Ishikawa (cell line): ENCODE results near the gene KRT35.

Experiments used
- EP300 ChIP-seq: IDR thresholded peaks from 2 replicates; pipeline ENCODE4 v1.6.1; 2012; ENCODE audit warnings: borderline replicate concordance
- TEAD4 ChIP-seq: IDR thresholded peaks from 2 replicates; pipeline ENCODE4 v1.6.1; 2012
- TF ChIP-seq, protein P1 (sequence below): IDR thresholded peaks from 2 replicates; pipeline ENCODE4 v1.6.1; 2012; ENCODE audit warnings: low read depth, mild to moderate bottlenecking

GRCh38 chr17:41483531-41483930 is 2.6 kb upstream of the KRT35 start:
- TF ChIP-seq, protein P1, sequence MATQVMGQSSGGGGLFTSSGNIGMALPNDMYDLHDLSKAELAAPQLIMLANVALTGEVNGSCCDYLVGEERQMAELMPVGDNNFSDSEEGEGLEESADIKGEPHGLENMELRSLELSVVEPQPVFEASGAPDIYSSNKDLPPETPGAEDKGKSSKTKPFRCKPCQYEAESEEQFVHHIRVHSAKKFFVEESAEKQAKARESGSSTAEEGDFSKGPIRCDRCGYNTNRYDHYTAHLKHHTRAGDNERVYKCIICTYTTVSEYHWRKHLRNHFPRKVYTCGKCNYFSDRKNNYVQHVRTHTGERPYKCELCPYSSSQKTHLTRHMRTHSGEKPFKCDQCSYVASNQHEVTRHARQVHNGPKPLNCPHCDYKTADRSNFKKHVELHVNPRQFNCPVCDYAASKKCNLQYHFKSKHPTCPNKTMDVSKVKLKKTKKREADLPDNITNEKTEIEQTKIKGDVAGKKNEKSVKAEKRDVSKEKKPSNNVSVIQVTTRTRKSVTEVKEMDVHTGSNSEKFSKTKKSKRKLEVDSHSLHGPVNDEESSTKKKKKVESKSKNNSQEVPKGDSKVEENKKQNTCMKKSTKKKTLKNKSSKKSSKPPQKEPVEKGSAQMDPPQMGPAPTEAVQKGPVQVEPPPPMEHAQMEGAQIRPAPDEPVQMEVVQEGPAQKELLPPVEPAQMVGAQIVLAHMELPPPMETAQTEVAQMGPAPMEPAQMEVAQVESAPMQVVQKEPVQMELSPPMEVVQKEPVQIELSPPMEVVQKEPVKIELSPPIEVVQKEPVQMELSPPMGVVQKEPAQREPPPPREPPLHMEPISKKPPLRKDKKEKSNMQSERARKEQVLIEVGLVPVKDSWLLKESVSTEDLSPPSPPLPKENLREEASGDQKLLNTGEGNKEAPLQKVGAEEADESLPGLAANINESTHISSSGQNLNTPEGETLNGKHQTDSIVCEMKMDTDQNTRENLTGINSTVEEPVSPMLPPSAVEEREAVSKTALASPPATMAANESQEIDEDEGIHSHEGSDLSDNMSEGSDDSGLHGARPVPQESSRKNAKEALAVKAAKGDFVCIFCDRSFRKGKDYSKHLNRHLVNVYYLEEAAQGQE, result no peak
- TF ChIP-seq TEAD4 (no peak), EP300 (no peak)
